GM10266 (cell line): ENCODE measurements around the gene PKHD1.

Experiments used
- DNase-seq: peaks from one replicate; pipeline ENCODE4 v3.0.0; 2012; ENCODE audit errors: extremely low spot score
- CTCF ChIP-seq: IDR thresholded peaks from 2 replicates; pipeline ENCODE4 v1.5.1; 2012; ENCODE audit warnings: mild to moderate bottlenecking, low read depth; ENCODE audit not compliant: control insufficient read depth, insufficient read depth; ENCODE audit errors: missing control alignments

The PKHD1 gene

GRCh38 chr6:51578362-51578761, 509.1 kb downstream of the PKHD1 start:
- TF ChIP-seq CTCF: no peak

GRCh38 chr6:51574040-51574439, 513.4 kb downstream of the PKHD1 start:
- no peak for TF ChIP-seq CTCF
- DNase-seq: no peak

More at GRCh38 chr6:51578362-51578761, 509.1 kb downstream of the PKHD1 start:
- DNase-seq: no peak

- DNase-seq: no peak
- TF ChIP-seq CTCF: no peak
These were observed 516.2 kb downstream of the PKHD1 start for GRCh38 chr6:51571168-51571567.

GRCh38 chr6:51570168-51570921, 517.1 kb downstream of the PKHD1 start:
- DNase-seq: no peak
- TF ChIP-seq CTCF: no peak

- no peak for DNase-seq
- TF ChIP-seq CTCF: no peak
These were observed 517.8 kb downstream of the PKHD1 start for GRCh38 chr6:51569594-51569993.

GRCh38 chr6:51568771-51569170, 518.6 kb downstream of the PKHD1 start:
- no peak for TF ChIP-seq CTCF
- DNase-seq: no peak

GRCh38 chr6:51565472-51565871, 521.9 kb downstream of the PKHD1 start:
- DNase-seq: no peak
- TF ChIP-seq CTCF: no peak
